ENCODE measurements around the gene CRB3. TPM values are rescaled to one million over a fixed set of nuclear protein-coding genes. Genes with fewer than 3 reads are reported as not detected.

The CRB3 gene
- total and polyA plus RNA-seq, 2 donors (not counting 3 experiments of a cell fraction or from before 2014, with no cell fraction given) = not detected

DNA sequence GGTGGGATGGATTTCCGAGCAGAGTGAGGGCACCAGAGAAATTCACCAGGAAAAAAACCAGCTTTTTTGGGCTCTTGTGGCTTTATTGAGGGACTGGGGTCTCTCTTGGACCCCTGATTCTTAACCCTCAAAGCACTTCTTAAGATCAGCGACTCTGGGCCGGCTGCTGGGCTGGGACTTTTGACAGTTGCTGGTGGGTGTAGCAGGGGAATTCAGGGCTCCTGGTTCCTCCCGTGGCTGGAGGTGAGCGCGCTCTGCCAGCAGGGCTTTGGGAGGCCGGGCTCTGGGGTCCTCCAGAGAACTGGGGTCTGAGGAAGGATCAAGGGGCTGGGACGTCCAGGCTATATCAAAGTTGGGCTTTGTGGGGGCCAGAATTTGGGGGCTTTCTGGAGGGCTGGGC is 3.3 kb downstream of the CRB3 start:
- H3K27ac ChIP-seq (ENCODE audit: insufficient read depth, low read depth, low read length) = no peak overlapping the region
- intact Hi-C loops (cut with micrococcal nuclease) (no loop called here), dilution Hi-C loops (cut with MboI; ENCODE audit: extremely low pct_ligation_motif_present, low sequenced_read_pairs) (no loop called here)
- no peak overlapping the region for H3K4me3 ChIP-seq (replicated peaks in 1 of 3; ENCODE audit: insufficient read depth in 1 of 3, low read depth in 1 of 3, low read length in 3 of 3)
- no peak overlapping the region for H3K9ac ChIP-seq (replicated peaks; ENCODE audit: extremely low read depth, insufficient read depth, low read length)
- CTCF ChIA-PET = no interaction called here
- no peaks in the 10 kb centered on the region for H3K79me2 ChIP-seq (ENCODE audit: control insufficient read depth, insufficient read depth, low read length)
- BruUV-seq (replicated peaks) = no TSS peak
- no peaks in the 10 kb centered on the region for H3K9me1 ChIP-seq (replicated peaks; ENCODE audit: control insufficient read depth, extremely low read depth, insufficient read depth, low read length)
- TF ChIP-seq POLR2A (IDR thresholded peaks at IDR 0.05; ENCODE audit: low read depth, low read length) = no peak
- TF ChIP-seq MYC (IDR thresholded peaks at IDR 0.05; ENCODE audit: low read depth, low read length) = no peak
- TF ChIP-seq, protein P1, sequence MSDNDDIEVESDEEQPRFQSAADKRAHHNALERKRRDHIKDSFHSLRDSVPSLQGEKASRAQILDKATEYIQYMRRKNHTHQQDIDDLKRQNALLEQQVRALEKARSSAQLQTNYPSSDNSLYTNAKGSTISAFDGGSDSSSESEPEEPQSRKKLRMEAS (IDR thresholded peaks at IDR 0.05; ENCODE audit: insufficient read depth, insufficient read length) = no peak
- TF ChIP-seq FOS (IDR thresholded peaks at IDR 0.05; ENCODE audit: borderline replicate concordance, insufficient read depth, low read length) = no peak
- TF ChIP-seq POLR2AphosphoS5 (IDR thresholded peaks at IDR 0.05; ENCODE audit: insufficient read depth, low read depth, low read length) = no peak
- no peak for TF ChIP-seq EZH2 (IDR thresholded peaks at IDR 0.05; ENCODE audit: borderline replicate concordance, low read depth, low read length, severe bottlenecking)
- no peak for TF ChIP-seq GATA2 (IDR thresholded peaks at IDR 0.05; ENCODE audit: insufficient read depth, insufficient read length, low read depth, low read length)
- TF ChIP-seq, protein P2, sequence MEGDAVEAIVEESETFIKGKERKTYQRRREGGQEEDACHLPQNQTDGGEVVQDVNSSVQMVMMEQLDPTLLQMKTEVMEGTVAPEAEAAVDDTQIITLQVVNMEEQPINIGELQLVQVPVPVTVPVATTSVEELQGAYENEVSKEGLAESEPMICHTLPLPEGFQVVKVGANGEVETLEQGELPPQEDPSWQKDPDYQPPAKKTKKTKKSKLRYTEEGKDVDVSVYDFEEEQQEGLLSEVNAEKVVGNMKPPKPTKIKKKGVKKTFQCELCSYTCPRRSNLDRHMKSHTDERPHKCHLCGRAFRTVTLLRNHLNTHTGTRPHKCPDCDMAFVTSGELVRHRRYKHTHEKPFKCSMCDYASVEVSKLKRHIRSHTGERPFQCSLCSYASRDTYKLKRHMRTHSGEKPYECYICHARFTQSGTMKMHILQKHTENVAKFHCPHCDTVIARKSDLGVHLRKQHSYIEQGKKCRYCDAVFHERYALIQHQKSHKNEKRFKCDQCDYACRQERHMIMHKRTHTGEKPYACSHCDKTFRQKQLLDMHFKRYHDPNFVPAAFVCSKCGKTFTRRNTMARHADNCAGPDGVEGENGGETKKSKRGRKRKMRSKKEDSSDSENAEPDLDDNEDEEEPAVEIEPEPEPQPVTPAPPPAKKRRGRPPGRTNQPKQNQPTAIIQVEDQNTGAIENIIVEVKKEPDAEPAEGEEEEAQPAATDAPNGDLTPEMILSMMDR (IDR thresholded peaks at IDR 0.05; ENCODE audit: extremely low read depth in 1 of 2, insufficient read depth in 1 of 2, low read depth in 1 of 2, low read length in 2 of 2) = no peak
- TF ChIP-seq JUN (IDR thresholded peaks at IDR 0.05; ENCODE audit: borderline replicate concordance, insufficient read depth, insufficient read length, low read depth) = no peak
- H2AFZ ChIP-seq (ENCODE audit: low read depth, low read length) = no peak overlapping the region
- H3K36me3 ChIP-seq (ENCODE audit: control insufficient read depth in 2 of 2, extremely low read depth in 1 of 2, insufficient read depth in 2 of 2, low read length in 2 of 2) = no peaks in the 10 kb centered on the region
- DNase-seq (ENCODE audit: low read depth, low spot score) (no peak), FAIRE-seq (no peak)
- H3K27me3 ChIP-seq (ENCODE audit: control insufficient read depth in 2 of 2, insufficient read depth in 2 of 2, low read length in 2 of 2) = peaks cover 8 to 16% of the 10 kb centered on the region in 2 experiments
- no peaks in the 10 kb centered on the region for H3K4me1 ChIP-seq (ENCODE audit: control insufficient read depth, extremely low read depth, insufficient read depth, low read length)
- no peaks in the 10 kb centered on the region for H4K20me1 ChIP-seq (replicated peaks; ENCODE audit: control insufficient read depth, extremely low read depth, insufficient read depth, low read length)
- POLR2A ChIA-PET = no interaction called here
- no peak overlapping the region for H3K4me2 ChIP-seq (ENCODE audit: insufficient read depth, low read length)
- H3K9me3 ChIP-seq (replicated peaks; ENCODE audit: control insufficient read depth, insufficient read depth, low read length) = no peaks in the 10 kb centered on the region

Measured in endothelial cell of umbilical vein (primary cell).